ENCODE data around the gene LIPT1.
A peak's percentile ranks its signal among the peaks of the same experiment; 100 is the strongest.
"Not testable (repeated sequence)": the region's sequence is repeated elsewhere in the genome, so short reads cannot be mapped to it uniquely, and the experiment has no call there.

The LIPT1 gene

GRCh38 chr2:99188357-99188756, 33.6 kb downstream of the LIPT1 start:
- H3K36me3 ChIP-seq (replicated peaks) = peaks cover 5% of the 10 kb centered on the region

DNA sequence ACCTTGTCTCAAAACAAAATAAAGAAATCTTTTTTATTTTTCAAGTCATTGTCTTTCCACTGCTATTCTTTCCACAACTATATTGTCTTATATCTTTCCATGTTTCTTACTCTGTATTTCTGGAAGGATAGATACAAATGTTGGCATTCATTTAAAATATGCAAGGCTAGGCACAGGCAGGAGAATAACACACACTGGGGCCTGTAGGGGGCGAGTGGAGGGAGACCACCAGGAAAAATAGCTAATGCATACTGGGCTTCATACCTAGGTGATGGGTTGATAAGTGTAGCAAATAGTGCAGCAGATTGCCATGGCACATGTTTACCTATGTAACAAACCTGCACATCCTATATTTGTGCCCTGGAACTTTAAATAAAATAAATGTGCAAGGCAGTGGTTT, 35.8 kb downstream of the LIPT1 start:
- Histone ChIP-seq H3K27ac (no peak overlapping the region), H3K27me3 (replicated peaks) (no peaks in the 10 kb centered on the region), H3K36me3 (replicated peaks) (peaks cover 11% of the 10 kb centered on the region), H3K4me3 (ENCODE audit: low read depth, low read length) (no peak overlapping the region)
- no peak for DNase-seq
- TF ChIP-seq, protein P1, sequence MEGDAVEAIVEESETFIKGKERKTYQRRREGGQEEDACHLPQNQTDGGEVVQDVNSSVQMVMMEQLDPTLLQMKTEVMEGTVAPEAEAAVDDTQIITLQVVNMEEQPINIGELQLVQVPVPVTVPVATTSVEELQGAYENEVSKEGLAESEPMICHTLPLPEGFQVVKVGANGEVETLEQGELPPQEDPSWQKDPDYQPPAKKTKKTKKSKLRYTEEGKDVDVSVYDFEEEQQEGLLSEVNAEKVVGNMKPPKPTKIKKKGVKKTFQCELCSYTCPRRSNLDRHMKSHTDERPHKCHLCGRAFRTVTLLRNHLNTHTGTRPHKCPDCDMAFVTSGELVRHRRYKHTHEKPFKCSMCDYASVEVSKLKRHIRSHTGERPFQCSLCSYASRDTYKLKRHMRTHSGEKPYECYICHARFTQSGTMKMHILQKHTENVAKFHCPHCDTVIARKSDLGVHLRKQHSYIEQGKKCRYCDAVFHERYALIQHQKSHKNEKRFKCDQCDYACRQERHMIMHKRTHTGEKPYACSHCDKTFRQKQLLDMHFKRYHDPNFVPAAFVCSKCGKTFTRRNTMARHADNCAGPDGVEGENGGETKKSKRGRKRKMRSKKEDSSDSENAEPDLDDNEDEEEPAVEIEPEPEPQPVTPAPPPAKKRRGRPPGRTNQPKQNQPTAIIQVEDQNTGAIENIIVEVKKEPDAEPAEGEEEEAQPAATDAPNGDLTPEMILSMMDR (IDR thresholded peaks at IDR 0.05; ENCODE audit: low read depth, low read length, missing control alignments) = peak; percentile 42
- in situ Hi-C loops (cut with HindIII; ENCODE audit: low pct_ligation_motif_present, low sequenced_read_pairs) = no loop called here

More at GRCh38 chr2:99188357-99188756, 33.6 kb downstream of the LIPT1 start:
- in situ Hi-C loops (cut with HindIII; ENCODE audit: low pct_ligation_motif_present, low sequenced_read_pairs) = no loop called here
- TF ChIP-seq, protein P1 (IDR thresholded peaks at IDR 0.05; ENCODE audit: low read depth, low read length, missing control alignments) = no peak
- Histone ChIP-seq H3K27me3 (replicated peaks) (no peaks in the 10 kb centered on the region), H3K4me3 (ENCODE audit: low read depth, low read length) (no peak overlapping the region), H3K27ac (no peak overlapping the region)
- no peak for DNase-seq

- H3K4me3 ChIP-seq (ENCODE audit: low read depth, low read length); H3K27me3 ChIP-seq (replicated peaks); in situ Hi-C loops (cut with HindIII; ENCODE audit: low pct_ligation_motif_present, low sequenced_read_pairs); DNase-seq; H3K27ac ChIP-seq: not testable (repeated sequence)
- peaks cover 14% of the 10 kb centered on the region for H3K36me3 ChIP-seq (replicated peaks)
These were observed 37.6 kb downstream of the LIPT1 start for GRCh38 chr2:99192364-99192763.

DNA sequence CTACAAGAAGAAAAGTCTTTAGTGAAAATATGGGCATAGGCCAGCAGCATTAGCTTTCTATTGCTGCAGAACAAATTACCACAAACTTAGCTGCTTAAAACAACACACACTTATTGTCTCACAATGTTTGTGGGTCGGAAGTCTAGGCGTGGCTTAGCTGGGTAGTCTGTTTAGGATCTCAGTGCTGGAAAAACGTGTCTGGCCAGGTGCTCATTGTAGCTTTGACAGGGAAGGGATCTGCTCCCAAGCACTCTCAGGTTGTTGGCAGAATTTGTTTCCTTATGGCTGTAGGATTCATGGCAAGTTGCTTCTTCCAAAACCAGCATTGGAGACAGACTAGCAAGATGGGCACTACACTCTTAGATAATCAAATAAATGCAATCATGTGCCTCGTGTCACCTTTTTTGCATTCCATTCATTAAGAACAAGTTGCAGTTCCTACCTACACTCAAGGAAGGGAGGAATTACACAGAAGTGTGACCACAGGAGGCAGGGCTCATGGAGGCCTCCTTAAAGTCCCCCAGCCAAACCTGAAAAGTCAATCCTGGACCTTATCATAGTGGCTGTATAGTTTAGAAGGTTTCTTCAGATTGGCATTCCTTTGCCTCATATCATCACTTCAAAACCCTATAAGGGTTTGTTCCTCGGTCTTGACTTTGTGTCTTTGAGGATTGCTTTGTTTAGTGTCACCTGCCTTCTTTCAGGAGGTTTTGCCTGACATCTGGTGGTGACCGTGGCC, 43.5 kb downstream of the LIPT1 start:
- Histone ChIP-seq H3K27ac (no peak overlapping the region), H3K27me3 (replicated peaks) (no peaks in the 10 kb centered on the region), H3K4me3 (ENCODE audit: low read depth, low read length) (no peak overlapping the region), H3K36me3 (replicated peaks) (peaks cover 8% of the 10 kb centered on the region)
- TF ChIP-seq, protein P1 (IDR thresholded peaks at IDR 0.05; ENCODE audit: low read depth, low read length, missing control alignments) = no peak
- no peak for DNase-seq
- in situ Hi-C loops (cut with HindIII; ENCODE audit: low pct_ligation_motif_present, low sequenced_read_pairs) = no loop called here

GRCh38 chr2:99200076-99200800, 45.5 kb downstream of the LIPT1 start:
- Histone ChIP-seq H3K4me3 (ENCODE audit: low read depth, low read length) (no peak overlapping the region), H3K27ac (no peak overlapping the region), H3K27me3 (replicated peaks) (no peaks in the 10 kb centered on the region), H3K36me3 (replicated peaks) (peaks cover 6% of the 10 kb centered on the region)
- TF ChIP-seq, protein P1 (IDR thresholded peaks at IDR 0.05; ENCODE audit: low read depth, low read length, missing control alignments) = no peak
- DNase-seq = no peak
- in situ Hi-C loops (cut with HindIII; ENCODE audit: low pct_ligation_motif_present, low sequenced_read_pairs) = no loop called here

- H3K27ac ChIP-seq = no peak overlapping the region
- no peaks in the 10 kb centered on the region for H3K27me3 ChIP-seq (replicated peaks)
- in situ Hi-C loops (cut with HindIII; ENCODE audit: low pct_ligation_motif_present, low sequenced_read_pairs) = no loop called here
- no peaks in the 10 kb centered on the region for H3K36me3 ChIP-seq (replicated peaks)
- no peak overlapping the region for H3K4me3 ChIP-seq (ENCODE audit: low read depth, low read length)
- TF ChIP-seq, protein P1 (IDR thresholded peaks at IDR 0.05; ENCODE audit: low read depth, low read length, missing control alignments) = peak; percentile 49
- no peak for DNase-seq
These were observed 47.4 kb downstream of the LIPT1 start for GRCh38 chr2:99201959-99202678.
